PC-9 (cell line): ENCODE measurements around the gene TTC23. TPM values are rescaled to one million over a fixed set of nuclear protein-coding genes. Genes with fewer than 3 reads are reported as not detected.

Experiments used
- BruUV-seq: library from RNA; stranded (reverse); fragments of 400-500 nt; replicated peaks from 2 replicates; lab custom pipeline; 2021; lab: Mats Ljungman, UMichigan
- CTCF ChIA-PET: fragments of 300-600 bp; sonication (Branson Sonifier 250); formaldehyde crosslinking; loops from one replicate; lab custom pipeline; 2022; ENCODE audit warnings: antibody characterized with exemption; lab: Charles Lee
- POLR2A ChIA-PET: fragments of 300-600 bp; sonication (Branson Sonifier 250); formaldehyde crosslinking; loops from one replicate; lab custom pipeline; 2022; ENCODE audit warnings: antibody characterized with exemption; ENCODE audit not compliant: unreplicated experiment; lab: Charles Lee
- DNase-seq, 2 experiments: peaks; one replicate each; pipeline versions ENCODE4 v3.0.0 to v3.0.0-alpha.2; 2015 to 2022; ENCODE audit warnings: mixed read lengths in 1 of 2
- H2AFZ ChIP-seq: fragments of 200-600 bp; sonication (generic); 2 replicates; pipeline ENCODE4 v1.8.1; 2017; ENCODE audit warnings: antibody characterized with exemption
- H3F3A ChIP-seq: fragments of 200-600 bp; sonication (generic); 2 replicates; pipeline ENCODE4 v1.8.1; 2017; ENCODE audit warnings: antibody characterized with exemption, mild to moderate bottlenecking, low read depth; ENCODE audit not compliant: insufficient read depth
- H3K27ac ChIP-seq: fragments of 200-600 bp; sonication (generic); 2 replicates; pipeline ENCODE4 v1.6.1; 2016; ENCODE audit warnings: mixed run types
- H3K27me3 ChIP-seq: fragments of 200-600 bp; sonication (generic); 2 replicates; pipeline ENCODE4 v1.6.1; 2016; ENCODE audit warnings: low read depth, mixed run types; ENCODE audit not compliant: insufficient read depth
- H3K36me3 ChIP-seq: fragments of 200-600 bp; sonication (generic); 2 replicates; pipeline ENCODE4 v1.6.1; 2016; ENCODE audit warnings: low read depth, mixed run types
- H3K4me1 ChIP-seq: fragments of 200-600 bp; sonication (generic); replicated peaks from 2 replicates; pipeline ENCODE4 v1.6.1; 2016; ENCODE audit warnings: mixed run types; ENCODE audit not compliant: insufficient read depth
- H3K4me2 ChIP-seq: fragments of 200-600 bp; sonication (generic); 2 replicates; pipeline ENCODE4 v1.6.1; 2017; ENCODE audit warnings: mixed run types
- H3K4me3 ChIP-seq: fragments of 200-600 bp; sonication (generic); 2 replicates; pipeline ENCODE4 v1.6.1; 2016; ENCODE audit warnings: mixed run types
- H3K79me2 ChIP-seq: fragments of 200-600 bp; sonication (generic); 2 replicates; pipeline ENCODE4 v1.6.1; 2017; ENCODE audit warnings: low read depth, mixed run types
- H3K9me2 ChIP-seq: fragments of 200-600 bp; sonication (generic); 2 replicates; pipeline ENCODE4 v1.8.1; 2017; ENCODE audit warnings: mild to moderate bottlenecking; ENCODE audit not compliant: insufficient read depth
- H3K9me3 ChIP-seq: fragments of 200-600 bp; sonication (generic); 2 replicates; pipeline ENCODE4 v1.8.1; 2016; ENCODE audit warnings: low read depth; ENCODE audit not compliant: insufficient read depth
- H4K20me1 ChIP-seq: fragments of 200-600 bp; sonication (generic); 2 replicates; pipeline ENCODE4 v1.8.1; 2017; ENCODE audit not compliant: insufficient read depth
- CTCF ChIP-seq: fragments of 200-600 bp; sonication (generic); conservative IDR thresholded peaks from 2 replicates; pipeline ENCODE4 v1.6.1; 2017; ENCODE audit warnings: mixed run types, antibody characterized with exemption, mild to moderate bottlenecking, moderate library complexity
- EZH2 ChIP-seq: fragments of 200-600 bp; sonication (generic); IDR thresholded peaks from 2 replicates; pipeline ENCODE4 v1.8.0; 2017; ENCODE audit warnings: antibody characterized with exemption, low read depth
- intact Hi-C: fragments of 100-400 bp; cut with micrococcal nuclease; formaldehyde crosslinking; loops from one replicate; pipeline ENCODE4 v1.10.0; 2022; ENCODE audit not compliant: unreplicated experiment
- total RNA-seq: library from RNA; stranded (reverse); gene quantifications from 2 replicates; pipeline ENCODE4 v1.2.3, GENCODE V29; 2021

The TTC23 gene
- total RNA-seq, 1 experiment from 2014 or later: 18.4 TPM

- Histone ChIP-seq H3K4me2 (no peak overlapping the region), H3K27me3 (no peaks in the 10 kb centered on the region), H3K9me2 (no peaks in the 10 kb centered on the region), H2AFZ (no peak overlapping the region), H3K27ac (no peak overlapping the region), H3F3A (no peaks in the 10 kb centered on the region), H3K4me3 (no peak overlapping the region), H3K36me3 (no peaks in the 10 kb centered on the region), H3K4me1 (no peaks in the 10 kb centered on the region), H4K20me1 (no peaks in the 10 kb centered on the region), H3K79me2 (no peaks in the 10 kb centered on the region), H3K9me3 (no peaks in the 10 kb centered on the region)
- DNase-seq: no peak
- ChIA-PET POLR2A (no interaction called here), CTCF (interaction anchor here (0.6 kb wide), 1 partner anchor 80 kb away, joined by 3 read pairs; no protein-coding TSS in a partner anchor)
- BruUV-seq: no TSS peak
- intact Hi-C loops: no loop called here
- TF ChIP-seq CTCF (no peak), EZH2 (no peak)
These were observed 106.8 kb downstream of the TTC23 start for GRCh38 chr15:99142562-99142961.

- intact Hi-C loops: no loop called here
- Histone ChIP-seq H3K27me3 (no peaks in the 10 kb centered on the region), H3K4me3 (no peak overlapping the region), H3K36me3 (no peaks in the 10 kb centered on the region), H2AFZ (no peak overlapping the region), H3K4me2 (no peak overlapping the region), H3F3A (no peaks in the 10 kb centered on the region), H3K9me3 (no peaks in the 10 kb centered on the region), H3K9me2 (no peaks in the 10 kb centered on the region), H3K79me2 (no peaks in the 10 kb centered on the region), H4K20me1 (no peaks in the 10 kb centered on the region), H3K4me1 (no peaks in the 10 kb centered on the region), H3K27ac (no peak overlapping the region)
- no TSS peak for BruUV-seq
- ChIA-PET CTCF (no interaction called here), POLR2A (no interaction called here)
- no peak for DNase-seq
- no peak for TF ChIP-seq EZH2
- no peak for TF ChIP-seq CTCF
These were observed 107.4 kb downstream of the TTC23 start for GRCh38 chr15:99141943-99142342.

GRCh38 chr15:99140590-99140989 is 108.8 kb downstream of the TTC23 start:
- Histone ChIP-seq H2AFZ (no peak overlapping the region), H3K36me3 (no peaks in the 10 kb centered on the region), H4K20me1 (no peaks in the 10 kb centered on the region), H3K79me2 (no peaks in the 10 kb centered on the region), H3K9me2 (no peaks in the 10 kb centered on the region), H3K4me1 (no peaks in the 10 kb centered on the region; the same call in 1 of the 2 replicates), H3K9me3 (no peaks in the 10 kb centered on the region), H3K4me3 (no peak overlapping the region), H3F3A (no peaks in the 10 kb centered on the region), H3K27ac (no peak overlapping the region), H3K4me2 (no peak overlapping the region), H3K27me3 (no peaks in the 10 kb centered on the region)
- no peak for TF ChIP-seq EZH2
- no peak for TF ChIP-seq CTCF
- BruUV-seq: no TSS peak
- intact Hi-C loops: no loop called here
- no peak for DNase-seq
- CTCF ChIA-PET: no interaction called here
- POLR2A ChIA-PET: no interaction called here
